ENCODE data around the gene MAP3K8. TPM values are rescaled to one million over a fixed set of nuclear protein-coding genes. Genes with fewer than 3 reads are reported as not detected.

Gene MAP3K8
- total and polyA plus RNA-seq, 10 of the 15 experiments (the other 5 are each of a cell fraction or from before 2014, with no cell fraction given) = 25.5 to 115 (median 40.2) TPM

DNA sequence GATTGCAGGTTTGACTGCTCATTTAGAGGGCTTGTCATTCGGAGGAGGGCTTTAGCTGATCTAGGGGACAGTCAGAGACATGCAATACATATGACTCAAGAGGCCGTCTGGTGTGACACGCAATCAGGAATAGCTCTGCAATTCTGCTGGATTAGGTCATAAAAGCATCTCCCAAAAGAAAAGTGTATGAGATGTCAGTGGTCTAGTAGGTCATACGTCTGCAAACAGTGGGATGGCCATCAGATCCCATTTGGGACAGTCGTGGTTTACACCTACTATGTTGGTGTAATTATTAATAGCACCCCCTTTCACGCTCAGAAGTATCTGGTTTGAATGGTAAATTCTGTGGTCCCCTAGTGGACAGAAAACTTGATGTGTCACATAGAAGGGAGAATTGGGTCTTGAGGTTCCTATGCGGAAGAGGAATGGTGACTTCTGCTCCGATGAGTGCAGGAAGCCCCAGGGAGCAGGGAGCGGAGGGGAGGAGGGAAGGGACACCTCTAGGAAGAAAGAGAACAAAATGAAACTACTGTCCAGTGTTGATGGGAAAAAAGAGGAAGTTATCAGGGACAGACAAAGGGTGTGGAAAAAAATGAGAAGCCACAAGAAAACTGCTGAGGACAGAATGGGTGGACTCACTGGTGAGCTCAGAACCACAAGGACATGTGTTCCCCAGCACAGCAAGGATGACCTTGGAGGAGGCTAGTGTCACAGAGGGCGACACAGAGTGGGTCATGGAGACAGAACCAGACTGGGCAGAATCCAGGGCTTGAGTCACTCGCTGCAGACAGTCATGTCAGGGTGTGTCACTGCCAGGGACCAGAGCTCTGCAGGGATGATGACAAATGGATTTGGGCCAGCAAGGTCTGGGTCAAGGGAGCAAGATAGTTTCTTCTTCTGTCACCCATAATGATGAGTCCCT is 59.9 kb downstream of the MAP3K8 start (continued):
- TF ChIP-seq, protein P1, sequence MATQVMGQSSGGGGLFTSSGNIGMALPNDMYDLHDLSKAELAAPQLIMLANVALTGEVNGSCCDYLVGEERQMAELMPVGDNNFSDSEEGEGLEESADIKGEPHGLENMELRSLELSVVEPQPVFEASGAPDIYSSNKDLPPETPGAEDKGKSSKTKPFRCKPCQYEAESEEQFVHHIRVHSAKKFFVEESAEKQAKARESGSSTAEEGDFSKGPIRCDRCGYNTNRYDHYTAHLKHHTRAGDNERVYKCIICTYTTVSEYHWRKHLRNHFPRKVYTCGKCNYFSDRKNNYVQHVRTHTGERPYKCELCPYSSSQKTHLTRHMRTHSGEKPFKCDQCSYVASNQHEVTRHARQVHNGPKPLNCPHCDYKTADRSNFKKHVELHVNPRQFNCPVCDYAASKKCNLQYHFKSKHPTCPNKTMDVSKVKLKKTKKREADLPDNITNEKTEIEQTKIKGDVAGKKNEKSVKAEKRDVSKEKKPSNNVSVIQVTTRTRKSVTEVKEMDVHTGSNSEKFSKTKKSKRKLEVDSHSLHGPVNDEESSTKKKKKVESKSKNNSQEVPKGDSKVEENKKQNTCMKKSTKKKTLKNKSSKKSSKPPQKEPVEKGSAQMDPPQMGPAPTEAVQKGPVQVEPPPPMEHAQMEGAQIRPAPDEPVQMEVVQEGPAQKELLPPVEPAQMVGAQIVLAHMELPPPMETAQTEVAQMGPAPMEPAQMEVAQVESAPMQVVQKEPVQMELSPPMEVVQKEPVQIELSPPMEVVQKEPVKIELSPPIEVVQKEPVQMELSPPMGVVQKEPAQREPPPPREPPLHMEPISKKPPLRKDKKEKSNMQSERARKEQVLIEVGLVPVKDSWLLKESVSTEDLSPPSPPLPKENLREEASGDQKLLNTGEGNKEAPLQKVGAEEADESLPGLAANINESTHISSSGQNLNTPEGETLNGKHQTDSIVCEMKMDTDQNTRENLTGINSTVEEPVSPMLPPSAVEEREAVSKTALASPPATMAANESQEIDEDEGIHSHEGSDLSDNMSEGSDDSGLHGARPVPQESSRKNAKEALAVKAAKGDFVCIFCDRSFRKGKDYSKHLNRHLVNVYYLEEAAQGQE (IDR thresholded peaks at IDR 0.05; ENCODE audit: low read depth, low read length) = no peak
- TF ChIP-seq ATF7 (IDR thresholded peaks at IDR 0.05; ENCODE audit: low read depth) = peak; percentile 68
- 0 out of 2 replicates have a peak, but pooled peaks have one; percentile 45 for TF ChIP-seq MEF2A (IDR thresholded peaks at IDR 0.05; ENCODE audit: insufficient read depth, low read depth, low read length)
- peak; percentile 22; the same call in 1 of the 2 replicates for TF ChIP-seq SMC3 (IDR thresholded peaks at IDR 0.05; ENCODE audit: borderline replicate concordance, low read length)
- no peak for TF ChIP-seq CHD2 (IDR thresholded peaks at IDR 0.05; ENCODE audit: borderline replicate concordance, low read depth, low read length)
- TF ChIP-seq MYB (IDR thresholded peaks at IDR 0.05; ENCODE audit: borderline replicate concordance, low read depth, low read length) = no peak
- TF ChIP-seq SPI1 (IDR thresholded peaks at IDR 0.05; ENCODE audit: borderline replicate concordance, insufficient read depth, low read depth, low read length) = peak; percentile 33; the same call in 1 of the 2 replicates
- no peak; the same call in 1 of the 2 replicates for TF ChIP-seq LARP7 (IDR thresholded peaks at IDR 0.05)
- TF ChIP-seq, protein P2, sequence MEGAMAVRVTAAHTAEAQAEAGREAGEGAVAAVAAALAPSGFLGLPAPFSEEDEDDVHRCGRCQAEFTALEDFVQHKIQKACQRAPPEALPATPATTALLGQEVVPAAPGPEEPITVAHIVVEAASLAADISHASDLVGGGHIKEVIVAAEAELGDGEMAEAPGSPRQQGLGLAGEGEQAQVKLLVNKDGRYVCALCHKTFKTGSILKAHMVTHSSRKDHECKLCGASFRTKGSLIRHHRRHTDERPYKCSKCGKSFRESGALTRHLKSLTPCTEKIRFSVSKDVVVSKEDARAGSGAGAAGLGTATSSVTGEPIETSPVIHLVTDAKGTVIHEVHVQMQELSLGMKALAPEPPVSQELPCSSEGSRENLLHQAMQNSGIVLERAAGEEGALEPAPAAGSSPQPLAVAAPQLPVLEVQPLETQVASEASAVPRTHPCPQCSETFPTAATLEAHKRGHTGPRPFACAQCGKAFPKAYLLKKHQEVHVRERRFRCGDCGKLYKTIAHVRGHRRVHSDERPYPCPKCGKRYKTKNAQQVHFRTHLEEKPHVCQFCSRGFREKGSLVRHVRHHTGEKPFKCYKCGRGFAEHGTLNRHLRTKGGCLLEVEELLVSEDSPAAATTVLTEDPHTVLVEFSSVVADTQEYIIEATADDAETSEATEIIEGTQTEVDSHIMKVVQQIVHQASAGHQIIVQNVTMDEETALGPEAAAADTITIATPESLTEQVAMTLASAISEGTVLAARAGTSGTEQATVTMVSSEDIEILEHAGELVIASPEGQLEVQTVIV (IDR thresholded peaks at IDR 0.05; ENCODE audit: borderline replicate concordance, partially characterized antibody) = no peak
- TF ChIP-seq HDGF (IDR thresholded peaks at IDR 0.05) = peak; percentile 46; the same call in 1 of the 2 replicates
- TF ChIP-seq KAT2A (conservative IDR thresholded peaks at IDR 0.05; ENCODE audit: control insufficient read depth, low read depth, low read length) = no peak
- no peak for TF ChIP-seq WRNIP1 (IDR thresholded peaks at IDR 0.05; ENCODE audit: borderline replicate concordance, low read depth, low read length)
- no peak for TF ChIP-seq RELA (IDR thresholded peaks at IDR 0.05; ENCODE audit: borderline replicate concordance, partially characterized antibody)
- TF ChIP-seq TARDBP (IDR thresholded peaks at IDR 0.05; ENCODE audit: borderline replicate concordance) = no peak
- TF ChIP-seq, protein P3, sequence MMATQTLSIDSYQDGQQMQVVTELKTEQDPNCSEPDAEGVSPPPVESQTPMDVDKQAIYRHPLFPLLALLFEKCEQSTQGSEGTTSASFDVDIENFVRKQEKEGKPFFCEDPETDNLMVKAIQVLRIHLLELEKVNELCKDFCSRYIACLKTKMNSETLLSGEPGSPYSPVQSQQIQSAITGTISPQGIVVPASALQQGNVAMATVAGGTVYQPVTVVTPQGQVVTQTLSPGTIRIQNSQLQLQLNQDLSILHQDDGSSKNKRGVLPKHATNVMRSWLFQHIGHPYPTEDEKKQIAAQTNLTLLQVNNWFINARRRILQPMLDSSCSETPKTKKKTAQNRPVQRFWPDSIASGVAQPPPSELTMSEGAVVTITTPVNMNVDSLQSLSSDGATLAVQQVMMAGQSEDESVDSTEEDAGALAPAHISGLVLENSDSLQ (IDR thresholded peaks at IDR 0.05) = no peak; the same call in 1 of the 2 replicates
- TF ChIP-seq CEBPB (IDR thresholded peaks at IDR 0.05; ENCODE audit: borderline replicate concordance in 1 of 2, low read depth in 2 of 2, low read length in 2 of 2) = no peak
- no peak for TF ChIP-seq BACH1 (IDR thresholded peaks at IDR 0.05; ENCODE audit: borderline replicate concordance)
- no peak for TF ChIP-seq RCOR1 (conservative IDR thresholded peaks at IDR 0.05; ENCODE audit: low read depth, low read length)
- no peak for TF ChIP-seq ZNF274 (IDR thresholded peaks at IDR 0.05; ENCODE audit: insufficient read depth, insufficient read length)
- TF ChIP-seq RUNX3 (IDR thresholded peaks at IDR 0.05; ENCODE audit: low read length) = peak; percentile 71
